Measurements from ENCODE around the gene PTPRN2. TPM values are rescaled to one million over a fixed set of nuclear protein-coding genes. Genes with fewer than 3 reads are reported as not detected.
"Not testable (repeated sequence)": the region's sequence is repeated elsewhere in the genome, so short reads cannot be mapped to it uniquely, and the experiment has no call there.

Gene PTPRN2
- total RNA-seq, 4 donors from 2014 or later = 2.0 to 9.5 (median 2.6) TPM

DNA sequence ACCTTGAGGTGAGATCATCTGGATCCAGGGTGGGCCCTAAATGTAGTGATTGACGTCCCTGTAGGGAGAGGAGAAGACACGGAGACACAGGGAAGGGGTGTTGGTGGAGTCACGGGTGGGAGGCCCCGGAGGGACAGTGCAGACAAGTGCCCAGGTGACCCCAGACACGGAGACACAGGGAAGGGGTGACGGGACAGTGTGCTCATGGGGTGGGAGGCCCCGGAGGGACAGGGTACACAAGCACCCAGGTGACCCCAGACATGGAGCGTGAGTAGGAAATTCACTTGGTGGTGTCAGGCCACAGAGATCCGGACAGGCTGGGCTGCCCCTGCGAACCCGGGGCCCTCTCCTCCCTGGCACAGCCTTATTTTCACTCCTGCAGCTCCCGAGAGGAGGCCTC is 176.9 kb downstream of the PTPRN2 start:
- TF ChIP-seq, protein P1, sequence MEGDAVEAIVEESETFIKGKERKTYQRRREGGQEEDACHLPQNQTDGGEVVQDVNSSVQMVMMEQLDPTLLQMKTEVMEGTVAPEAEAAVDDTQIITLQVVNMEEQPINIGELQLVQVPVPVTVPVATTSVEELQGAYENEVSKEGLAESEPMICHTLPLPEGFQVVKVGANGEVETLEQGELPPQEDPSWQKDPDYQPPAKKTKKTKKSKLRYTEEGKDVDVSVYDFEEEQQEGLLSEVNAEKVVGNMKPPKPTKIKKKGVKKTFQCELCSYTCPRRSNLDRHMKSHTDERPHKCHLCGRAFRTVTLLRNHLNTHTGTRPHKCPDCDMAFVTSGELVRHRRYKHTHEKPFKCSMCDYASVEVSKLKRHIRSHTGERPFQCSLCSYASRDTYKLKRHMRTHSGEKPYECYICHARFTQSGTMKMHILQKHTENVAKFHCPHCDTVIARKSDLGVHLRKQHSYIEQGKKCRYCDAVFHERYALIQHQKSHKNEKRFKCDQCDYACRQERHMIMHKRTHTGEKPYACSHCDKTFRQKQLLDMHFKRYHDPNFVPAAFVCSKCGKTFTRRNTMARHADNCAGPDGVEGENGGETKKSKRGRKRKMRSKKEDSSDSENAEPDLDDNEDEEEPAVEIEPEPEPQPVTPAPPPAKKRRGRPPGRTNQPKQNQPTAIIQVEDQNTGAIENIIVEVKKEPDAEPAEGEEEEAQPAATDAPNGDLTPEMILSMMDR (IDR thresholded peaks at IDR 0.05) = no peak
- DNase-seq (ENCODE audit: low spot score) = no peak
- no peak for ATAC-seq (ENCODE audit: low FRiP score)

DNA sequence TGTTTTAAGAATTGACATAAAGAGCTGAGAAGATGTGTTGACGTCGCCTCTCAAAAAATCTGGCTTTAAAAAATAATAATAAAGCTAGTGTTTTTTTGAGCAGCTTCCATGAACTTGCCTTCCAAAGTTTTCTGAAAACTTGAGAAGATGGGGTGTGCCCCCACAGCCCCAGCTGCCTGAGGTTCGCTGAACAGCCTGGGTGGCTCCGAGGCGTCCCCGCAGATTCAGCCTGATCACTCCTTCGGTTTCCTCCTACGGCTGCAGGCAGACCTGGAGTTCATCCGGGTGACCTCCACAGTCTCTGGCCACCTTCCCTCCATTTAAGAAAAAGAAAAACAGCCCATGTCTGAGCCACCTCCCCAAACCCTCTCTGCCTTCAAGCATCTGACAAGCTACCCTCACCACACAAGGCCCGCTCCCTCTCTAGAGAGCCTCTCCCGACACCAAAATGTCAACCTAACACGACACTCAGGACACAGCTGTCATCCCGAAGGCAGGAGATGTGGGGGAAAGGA is 177.8 kb downstream of the PTPRN2 start:
- DNase-seq (ENCODE audit: low spot score) (no peak), ATAC-seq (ENCODE audit: low FRiP score) (no peak)
- TF ChIP-seq, protein P1 (IDR thresholded peaks at IDR 0.05) = no peak

DNA sequence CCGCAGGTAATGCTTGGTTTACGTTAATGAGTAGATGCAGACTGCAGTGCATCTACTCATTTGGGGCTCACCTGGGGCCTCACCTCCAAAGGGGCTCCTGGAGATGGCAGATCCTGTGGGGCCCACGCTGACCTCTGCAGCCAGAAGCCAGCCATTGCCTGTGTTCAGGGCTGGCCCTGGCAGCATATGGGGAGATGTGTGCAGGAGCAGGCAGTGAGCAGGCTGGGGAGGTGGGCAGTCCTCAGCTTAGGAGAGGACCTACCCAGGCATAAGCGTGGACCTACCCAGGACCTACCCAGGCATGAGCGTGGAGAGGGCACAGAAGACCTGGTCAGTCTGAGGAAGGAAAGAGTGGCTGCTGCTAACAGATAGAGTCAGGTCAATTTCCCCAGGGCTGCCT is 178.5 kb downstream of the PTPRN2 start:
- ATAC-seq (ENCODE audit: low FRiP score) (no peak), DNase-seq (ENCODE audit: low spot score) (no peak)
- TF ChIP-seq, protein P1 (IDR thresholded peaks at IDR 0.05) = no peak

DNA sequence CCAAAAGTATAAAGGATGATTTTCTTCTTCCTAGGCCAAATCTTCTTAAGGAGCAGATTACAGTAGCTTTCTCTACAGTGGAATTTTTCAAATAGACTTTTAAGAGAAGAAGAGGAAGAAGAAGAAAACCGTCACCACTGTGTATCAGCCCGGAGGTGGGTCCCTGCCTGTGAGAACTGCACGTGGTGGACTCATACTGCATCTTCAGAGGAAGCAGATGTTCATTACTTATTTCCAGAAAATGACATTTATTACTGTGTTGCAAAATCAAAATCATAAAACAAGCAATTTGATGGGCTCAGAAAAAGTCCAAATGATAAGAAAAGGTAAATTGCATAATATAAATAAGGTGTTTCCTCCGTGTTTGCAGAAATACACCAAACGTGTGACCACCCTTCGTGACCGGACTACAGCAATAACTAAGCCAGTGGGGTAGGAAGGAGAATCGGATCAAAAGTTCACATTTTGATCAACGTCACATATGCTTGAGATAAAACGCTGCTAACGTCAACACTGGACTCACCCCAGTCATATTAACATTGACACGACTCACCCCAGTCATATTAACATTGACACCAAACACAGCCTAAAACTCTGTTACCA is 179.2 kb downstream of the PTPRN2 start:
- no peak for DNase-seq (ENCODE audit: low spot score)
- no peak for ATAC-seq (ENCODE audit: low FRiP score)
- TF ChIP-seq, protein P1 (IDR thresholded peaks at IDR 0.05) = no peak

DNA sequence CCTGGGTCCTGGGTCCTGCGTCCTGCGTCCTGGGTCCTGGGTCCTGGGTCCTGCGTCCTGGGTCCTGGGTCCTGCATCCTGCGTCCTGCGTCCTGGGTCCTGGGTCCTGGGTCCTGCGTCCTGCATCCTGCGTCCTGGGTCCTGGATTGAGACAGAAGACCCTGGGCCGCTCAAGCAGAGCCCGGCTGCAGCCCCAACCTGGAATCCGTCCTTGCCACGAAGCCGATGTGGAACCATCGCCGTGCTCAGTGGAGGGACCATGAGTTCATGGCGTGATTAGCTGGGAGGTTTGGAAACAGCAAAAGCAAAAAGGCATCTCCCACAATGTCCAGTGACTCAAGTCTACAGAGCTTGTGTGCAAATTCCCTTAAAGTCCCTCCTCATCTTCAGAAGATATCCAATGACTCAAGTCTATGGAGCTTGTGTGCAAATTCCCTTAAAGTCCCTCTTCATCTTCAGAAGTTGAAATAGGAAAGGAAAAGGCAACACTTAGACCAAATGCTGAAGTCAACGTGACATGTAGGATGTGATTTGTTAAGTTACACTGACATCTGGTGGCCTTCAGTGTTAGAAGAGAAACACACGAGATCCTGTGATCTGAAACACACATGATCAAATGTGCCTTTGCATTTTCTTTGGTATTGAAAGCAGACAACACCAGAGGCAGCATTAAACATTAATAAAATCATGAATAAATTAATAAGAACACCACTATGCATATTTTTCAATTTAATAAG is 179.9 kb downstream of the PTPRN2 start:
- TF ChIP-seq, protein P1 (IDR thresholded peaks at IDR 0.05) = no peak
- ATAC-seq (ENCODE audit: low FRiP score) = no peak
- DNase-seq (ENCODE audit: low spot score) = no peak

DNA sequence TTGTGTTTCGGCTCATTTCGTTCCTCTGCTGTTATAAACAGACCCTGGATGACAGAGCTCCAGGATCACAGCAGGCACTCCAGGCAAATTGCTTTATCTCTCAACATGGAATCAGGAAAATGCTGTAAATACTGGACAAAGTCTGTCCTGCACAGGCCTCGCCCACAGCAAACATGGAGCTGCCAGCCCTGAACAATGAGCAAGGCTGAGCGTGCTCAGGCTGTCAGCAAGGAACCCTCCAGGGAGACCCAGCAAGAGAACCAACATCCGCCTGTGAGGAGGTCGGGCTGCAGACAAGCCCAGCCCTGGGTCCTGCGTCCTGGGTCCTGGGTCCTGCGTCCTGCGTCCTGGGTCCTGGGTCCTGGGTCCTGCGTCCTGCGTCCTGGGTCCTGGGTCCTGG is 180.8 kb downstream of the PTPRN2 start:
- DNase-seq (ENCODE audit: low spot score) (no peak), ATAC-seq (ENCODE audit: low FRiP score) (no peak)
- TF ChIP-seq, protein P1 (IDR thresholded peaks at IDR 0.05) = no peak

DNA sequence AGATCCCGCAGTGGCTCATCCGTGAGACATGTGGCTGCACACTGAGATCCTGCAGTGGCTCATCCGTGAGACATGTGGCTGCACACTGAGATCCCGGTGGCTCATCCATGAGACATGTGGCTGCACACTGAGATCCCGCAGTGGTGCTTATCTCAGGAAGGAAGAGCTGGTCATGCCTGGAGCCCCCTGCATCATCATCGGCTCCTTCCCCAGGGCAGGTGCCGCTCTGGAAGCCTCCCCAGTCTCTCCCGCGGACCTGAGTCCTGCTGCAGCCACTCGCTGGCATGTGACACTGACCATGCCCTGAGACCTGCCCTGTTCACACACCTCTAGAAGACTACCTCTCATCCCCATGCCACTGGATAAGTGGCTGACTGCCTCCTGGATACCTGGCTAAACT is 181.3 kb downstream of the PTPRN2 start:
- DNase-seq (ENCODE audit: low spot score) = no peak
- no peak for ATAC-seq (ENCODE audit: low FRiP score)
- TF ChIP-seq, protein P1 (IDR thresholded peaks at IDR 0.05) = no peak

DNA sequence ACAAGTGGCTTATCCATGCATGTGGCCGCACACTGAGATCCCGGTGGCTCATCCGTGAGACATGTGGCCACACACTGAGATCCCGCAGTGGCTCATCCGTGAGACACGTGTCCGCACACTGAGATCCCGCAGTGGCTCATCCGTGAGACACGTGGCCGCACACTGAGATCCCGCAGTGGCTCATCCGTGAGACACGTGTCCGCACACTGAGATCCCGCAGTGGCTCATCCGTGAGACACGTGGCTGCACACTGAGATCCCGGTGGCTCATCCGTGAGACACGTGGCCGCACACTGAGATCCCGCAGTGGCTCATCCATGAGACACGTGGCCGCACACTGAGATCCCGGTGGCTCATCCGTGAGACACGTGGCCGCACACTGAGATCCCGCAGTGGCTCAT is 181.9 kb downstream of the PTPRN2 start:
- ATAC-seq (ENCODE audit: low FRiP score); DNase-seq (ENCODE audit: low spot score): not testable (repeated sequence)

Measured in omental fat pad (tissue), 4 donors.